Lower lobe of right lung (tissue), 2 donors: Measurements from ENCODE around the gene ANKRD50. TPM values are rescaled to one million over a fixed set of nuclear protein-coding genes. Genes with fewer than 3 reads are reported as not detected.

ENCODE experiments used
- ATAC-seq, 2 donors: fragments of 200-7000 bp; cut with Tn5 transposase; one replicate each; pipeline ENCODE4 v1.9.1; 2020 to 2022; ENCODE audit warnings: mild to moderate bottlenecking in 2 of 2, moderate library complexity in 2 of 2
- DNase-seq: peaks from one replicate; pipeline ENCODE4 v3.0.0-alpha.2; 2020
- H3K27ac ChIP-seq: fragments of 200-600 bp; one replicate; pipeline ENCODE4 v1.8.0; 2022
- H3K27me3 ChIP-seq: fragments of 200-600 bp; one replicate; pipeline ENCODE4 v1.8.0; 2022; ENCODE audit warnings: low read depth
- H3K36me3 ChIP-seq: fragments of 200-600 bp; one replicate; pipeline ENCODE4 v1.8.0; 2022; ENCODE audit warnings: mild to moderate bottlenecking
- H3K4me1 ChIP-seq: fragments of 200-600 bp; one replicate; pipeline ENCODE4 v1.8.0; 2022
- H3K4me3 ChIP-seq: fragments of 200-600 bp; one replicate; pipeline ENCODE4 v1.8.0; 2022; ENCODE audit warnings: mild to moderate bottlenecking
- H3K9me3 ChIP-seq: fragments of 200-600 bp; one replicate; pipeline ENCODE4 v1.8.0; 2022
- CTCF ChIP-seq: fragments of 200-600 bp; IDR thresholded peaks from one replicate; pipeline ENCODE4 v1.8.0; 2022; ENCODE audit warnings: antibody characterized with exemption, mild to moderate bottlenecking
- intact Hi-C: fragments of 100-400 bp; cut with DNase I; formaldehyde crosslinking; loops from one replicate; pipeline ENCODE4 v1.11.0; 2022
- total RNA-seq: library from RNA; stranded (reverse); fragmentation: NEBNext Ultra II Directional; extraction: Animal tissue kit (Norgen Biotek cat#: 25700); gene quantifications from one replicate; pipeline ENCODE4 v1.2.1, GENCODE V29; 2021
- donor health status: DM: no; HTN: yes; CAD: no; lungs with severe emphysema.

The ANKRD50 gene
- total RNA-seq, 1 donor from 2014 or later, result 22.5 TPM

- Histone ChIP-seq H3K36me3 (no peaks in the 10 kb centered on the region), H3K27me3 (no peaks in the 10 kb centered on the region), H3K27ac (no peak overlapping the region), H3K9me3 (no peaks in the 10 kb centered on the region), H3K4me3 (peak overlapping the region; percentile 85), H3K4me1 (peaks cover 25% of the 10 kb centered on the region)
- ATAC-seq, result no peak
- no peak for DNase-seq
- intact Hi-C loops, result no loop called here
- no peak for TF ChIP-seq CTCF
Observed at GRCh38 chr4:124710015-124710741, 2.4 kb downstream of the ANKRD50 start.

GRCh38 chr4:124708517-124709300 lies 3.8 kb downstream of the ANKRD50 start:
- ATAC-seq, result no peak
- no peaks in the 10 kb centered on the region for H3K9me3 ChIP-seq
- no peak overlapping the region for H3K27ac ChIP-seq
- H3K27me3 ChIP-seq, result no peaks in the 10 kb centered on the region
- H3K36me3 ChIP-seq, result no peaks in the 10 kb centered on the region
- TF ChIP-seq CTCF, result no peak
- DNase-seq, result no peak
- peaks cover 31% of the 10 kb centered on the region for H3K4me1 ChIP-seq
- intact Hi-C loops, result no loop called here
- peak overlapping the region; percentile 85 for H3K4me3 ChIP-seq

- Histone ChIP-seq H3K27me3 (no peaks in the 10 kb centered on the region), H3K27ac (no peak overlapping the region), H3K9me3 (no peaks in the 10 kb centered on the region), H3K4me3 (no peak overlapping the region), H3K4me1 (peaks cover 34% of the 10 kb centered on the region), H3K36me3 (no peaks in the 10 kb centered on the region)
- no peak for DNase-seq
- no peak for ATAC-seq
- no peak for TF ChIP-seq CTCF
- intact Hi-C loops, result no loop called here
Observed at GRCh38 chr4:124705393-124705792, 7.1 kb downstream of the ANKRD50 start.

- no peak for TF ChIP-seq CTCF
- no peaks in the 10 kb centered on the region for H3K9me3 ChIP-seq
- no peak for DNase-seq
- peaks cover 17% of the 10 kb centered on the region for H3K4me1 ChIP-seq
- ATAC-seq, result peak in 1 of 2 donors; percentile 42
- no peaks in the 10 kb centered on the region for H3K27me3 ChIP-seq
- intact Hi-C loops, result no loop called here
- H3K36me3 ChIP-seq, result no peaks in the 10 kb centered on the region
- H3K4me3 ChIP-seq, result no peak overlapping the region
- H3K27ac ChIP-seq, result no peak overlapping the region
Observed at GRCh38 chr4:124703154-124703553, 9.4 kb downstream of the ANKRD50 start.

GRCh38 chr4:124697441-124697840 lies 15.1 kb downstream of the ANKRD50 start:
- H3K27ac ChIP-seq, result no peak overlapping the region
- H3K9me3 ChIP-seq, result no peaks in the 10 kb centered on the region
- H3K4me3 ChIP-seq, result no peak overlapping the region
- TF ChIP-seq CTCF, result no peak
- ATAC-seq (no peak), DNase-seq (no peak)
- H3K36me3 ChIP-seq, result no peaks in the 10 kb centered on the region
- H3K4me1 ChIP-seq, result no peaks in the 10 kb centered on the region
- intact Hi-C loops, result no loop called here
- H3K27me3 ChIP-seq, result no peaks in the 10 kb centered on the region
